ENCODE measurements around the gene SMIM15.

GRCh38 chr5:61182449-61182848 lies 20.2 kb upstream of the SMIM15 start:
- TF ChIP-seq CTCF (IDR thresholded peaks at IDR 0.05): no peak
- no peak for TF ChIP-seq POLR2A (IDR thresholded peaks at IDR 0.05)
- no peak for TF ChIP-seq POLR2AphosphoS5 (IDR thresholded peaks at IDR 0.05; ENCODE audit: insufficient read depth in 1 of 2, low read depth in 1 of 2)

Data from vagina (tissue), 2 donors.